SK-N-SH treated with all-trans-retinoic acid at 6 μM for 48 hours (cell line): ENCODE measurements around the gene ZSWIM5.

Source experiments
- ATAC-seq: fragments of 200-7000 bp; cut with Tn5 transposase; 3 replicates; pipeline ENCODE4 v1.9.1; 2020; ENCODE audit warnings: mild to moderate bottlenecking, moderate library complexity
- BACH2 ChIP-seq: fragments of 250-450 bp; sonication (Bioruptor Pico); IDR thresholded peaks from 2 replicates; pipeline ENCODE4 v1.9.0; 2021; ENCODE audit warnings: mild to moderate bottlenecking, borderline replicate concordance
- CREB5 ChIP-seq: fragments of 250-450 bp; sonication (Bioruptor Pico); IDR thresholded peaks from 2 replicates; pipeline ENCODE4 v1.5.1; 2020; ENCODE audit warnings: low read depth, mild to moderate bottlenecking, moderate library complexity
- CSDC2 ChIP-seq: fragments of 250-450 bp; sonication (Bioruptor Pico); IDR thresholded peaks from 2 replicates; pipeline ENCODE4 v1.5.0; 2020; ENCODE audit warnings: mild to moderate bottlenecking, moderate library complexity
- GLIS3 ChIP-seq: fragments of 250-450 bp; sonication (Bioruptor Pico); IDR thresholded peaks from 2 replicates; pipeline ENCODE4 v1.5.0; 2020; ENCODE audit warnings: mild to moderate bottlenecking, moderate library complexity
- ISL1 ChIP-seq: fragments of 250-450 bp; sonication (Bioruptor Pico); IDR thresholded peaks from 2 replicates; pipeline ENCODE4 v2.1.2; 2022; ENCODE audit warnings: mild to moderate bottlenecking, moderate library complexity
- PATZ1 ChIP-seq: fragments of 250-450 bp; sonication (Bioruptor Pico); IDR thresholded peaks from 2 replicates; pipeline ENCODE4 v1.8.0; 2020; ENCODE audit warnings: mild to moderate bottlenecking, moderate library complexity, borderline replicate concordance
- POU6F1 ChIP-seq: fragments of 250-450 bp; sonication (Bioruptor Pico); IDR thresholded peaks from 2 replicates; pipeline ENCODE4 v1.8.0; 2021; ENCODE audit warnings: low read depth, mild to moderate bottlenecking, moderate library complexity, borderline replicate concordance
- RARB ChIP-seq: fragments of 250-450 bp; sonication (Bioruptor Pico); IDR thresholded peaks from 2 replicates; pipeline ENCODE4 v1.8.0; 2021; ENCODE audit warnings: mild to moderate bottlenecking, moderate library complexity
- SNAI2 ChIP-seq: fragments of 250-450 bp; sonication (Bioruptor Pico); IDR thresholded peaks from 2 replicates; pipeline ENCODE4 v1.5.0; 2020; ENCODE audit warnings: mild to moderate bottlenecking, moderate library complexity
- TSHZ2 ChIP-seq: fragments of 250-450 bp; sonication (Bioruptor Pico); IDR thresholded peaks from 2 replicates; pipeline ENCODE4 v1.5.0; 2020; ENCODE audit warnings: mild to moderate bottlenecking, moderate library complexity
- ZFP3 ChIP-seq: fragments of 250-450 bp; sonication (Bioruptor Pico); IDR thresholded peaks from 2 replicates; pipeline ENCODE4 v1.5.0; 2020; ENCODE audit warnings: mild to moderate bottlenecking, moderate library complexity
- ZNF565 ChIP-seq: fragments of 450-650 bp; formaldehyde crosslinking; conservative IDR thresholded peaks from 2 replicates; pipeline ENCODE4 v1.5.0; 2020; ENCODE audit warnings: low read depth, mild to moderate bottlenecking, moderate library complexity
- ZNF70 ChIP-seq: fragments of 450-650 bp; formaldehyde crosslinking; IDR thresholded peaks from 2 replicates; pipeline ENCODE4 v1.5.0; 2020; ENCODE audit warnings: mild to moderate bottlenecking, moderate library complexity
- ZNF8 ChIP-seq: fragments of 450-650 bp; formaldehyde crosslinking; IDR thresholded peaks from 2 replicates; pipeline ENCODE4 v1.5.0; 2020; ENCODE audit warnings: mild to moderate bottlenecking, moderate library complexity

ZSWIM5 gene

GRCh38 chr1:45038240-45038639 lies 168.2 kb downstream of the ZSWIM5 start (continued):
- TF ChIP-seq CREB5 (no peak), GLIS3 (CRISPR knock-in tag) (no peak), TSHZ2 (CRISPR knock-in tag) (no peak)
- TF ChIP-seq, all 23 proteins: peak for 0

GRCh38 chr1:45037456-45037855 lies 168.9 kb downstream of the ZSWIM5 start:
- TF ChIP-seq ISL1 (CRISPR knock-in tag), result no peak
- no peak for TF ChIP-seq POU6F1 (CRISPR knock-in tag)
- no peak for TF ChIP-seq PATZ1
- no peak for TF ChIP-seq CSDC2
- ATAC-seq, result no peak

GRCh38 chr1:45035631-45036301 lies 170.6 kb downstream of the ZSWIM5 start:
- no peak for ATAC-seq
- TF ChIP-seq TSHZ2 (CRISPR knock-in tag) (no peak), ZNF70 (CRISPR knock-in tag) (no peak), CREB5 (no peak), CSDC2 (no peak), RARB (no peak), ZNF8 (CRISPR knock-in tag) (no peak), PATZ1 (no peak), ZFP3 (CRISPR knock-in tag) (no peak), BACH2 (CRISPR knock-in tag) (no peak), ZNF565 (CRISPR knock-in tag) (no peak), SNAI2 (CRISPR knock-in tag) (no peak)
- TF ChIP-seq, all 23 proteins: peak for 0
